Upper lobe of right lung (tissue), 1 donor: ENCODE measurements around the gene ABHD17A. TPM values are rescaled to one million over a fixed set of nuclear protein-coding genes. Genes with fewer than 3 reads are reported as not detected.

Source experiments
- ATAC-seq: fragments of 200-7000 bp; cut with Tn5 transposase; one replicate; pipeline ENCODE4 v1.9.1; 2020; ENCODE audit warnings: mild to moderate bottlenecking, moderate library complexity
- DNase-seq: peaks from one replicate; pipeline ENCODE4 v3.0.0-alpha.2; 2020
- H3K27ac ChIP-seq: fragments of 200-600 bp; one replicate; pipeline ENCODE4 v1.8.0; 2022
- H3K27me3 ChIP-seq: fragments of 200-600 bp; one replicate; pipeline ENCODE4 v1.8.0; 2022; ENCODE audit warnings: mild to moderate bottlenecking
- H3K36me3 ChIP-seq: fragments of 200-600 bp; one replicate; pipeline ENCODE4 v1.8.0; 2022
- H3K4me1 ChIP-seq: fragments of 200-600 bp; one replicate; pipeline ENCODE4 v1.8.0; 2022
- H3K4me3 ChIP-seq: fragments of 200-600 bp; one replicate; pipeline ENCODE4 v1.8.0; 2022; ENCODE audit warnings: mild to moderate bottlenecking
- H3K9me3 ChIP-seq: fragments of 200-600 bp; one replicate; pipeline ENCODE4 v1.8.0; 2022
- CTCF ChIP-seq: fragments of 200-600 bp; IDR thresholded peaks from one replicate; pipeline ENCODE4 v1.8.0; 2022; ENCODE audit warnings: antibody characterized with exemption
- intact Hi-C: fragments of 100-400 bp; cut with DNase I; formaldehyde crosslinking; loops from one replicate; pipeline ENCODE4 v1.11.0; 2022
- total RNA-seq: library from RNA; stranded (reverse); fragmentation: NEBNext Ultra II Directional; extraction: Animal tissue kit (Norgen Biotek cat#: 25700); gene quantifications from one replicate; pipeline ENCODE4 v1.2.1, GENCODE V29; 2021
- donor health status: DM: no; HTN: yes; CAD: no; lungs with severe emphysema.

ABHD17A gene
- total RNA-seq, 1 donor from 2014 or later = 76.1 TPM

- DNase-seq = no peak
- Histone ChIP-seq H3K9me3 (no peaks in the 10 kb centered on the region), H3K27ac (peak overlapping the region; percentile 24), H3K27me3 (no peaks in the 10 kb centered on the region), H3K4me3 (no peak overlapping the region), H3K4me1 (peaks cover 68% of the 10 kb centered on the region), H3K36me3 (no peaks in the 10 kb centered on the region)
- ATAC-seq = no peak
- intact Hi-C loops = no loop called here
- no peak for TF ChIP-seq CTCF
Measured at GRCh38 chr19:1859331-1859781, 25.9 kb downstream of the ABHD17A start.

- Histone ChIP-seq H3K36me3 (no peaks in the 10 kb centered on the region), H3K27me3 (no peaks in the 10 kb centered on the region), H3K4me1 (peaks cover 77% of the 10 kb centered on the region), H3K9me3 (no peaks in the 10 kb centered on the region), H3K27ac (no peak overlapping the region), H3K4me3 (no peak overlapping the region)
- ATAC-seq = no peak
- TF ChIP-seq CTCF = no peak
- DNase-seq = no peak
- intact Hi-C loops = no loop called here
Measured at GRCh38 chr19:1858412-1859081, 26.7 kb downstream of the ABHD17A start.

- Histone ChIP-seq H3K4me3 (peak overlapping the region; percentile 51), H3K9me3 (no peaks in the 10 kb centered on the region), H3K27ac (peak overlapping the region; percentile 94), H3K27me3 (no peaks in the 10 kb centered on the region), H3K4me1 (peaks cover 84% of the 10 kb centered on the region), H3K36me3 (no peaks in the 10 kb centered on the region)
- no peak for TF ChIP-seq CTCF
- intact Hi-C loops = no loop called here
- no peak for ATAC-seq
- DNase-seq = no peak
Measured at GRCh38 chr19:1857648-1858326, 27.5 kb downstream of the ABHD17A start.

- TF ChIP-seq CTCF = no peak
- H3K4me1 ChIP-seq = peaks cover 89% of the 10 kb centered on the region
- ATAC-seq (peak; percentile 63), DNase-seq (peak; percentile 92)
- H3K27ac ChIP-seq = peak overlapping the region; percentile 94
- intact Hi-C loops = no loop called here
- no peaks in the 10 kb centered on the region for H3K36me3 ChIP-seq
- H3K9me3 ChIP-seq = no peaks in the 10 kb centered on the region
- no peaks in the 10 kb centered on the region for H3K27me3 ChIP-seq
- peak overlapping the region; percentile 51 for H3K4me3 ChIP-seq
Measured at GRCh38 chr19:1856698-1857603, 28.3 kb downstream of the ABHD17A start.

GRCh38 chr19:1856345-1856697 is 29.0 kb downstream of the ABHD17A start:
- Histone ChIP-seq H3K27ac (peak overlapping the region; percentile 94), H3K36me3 (no peaks in the 10 kb centered on the region), H3K9me3 (no peaks in the 10 kb centered on the region), H3K27me3 (no peaks in the 10 kb centered on the region), H3K4me3 (peak overlapping the region; percentile 51), H3K4me1 (peaks cover 82% of the 10 kb centered on the region)
- ATAC-seq = no peak
- DNase-seq = no peak
- intact Hi-C loops = no loop called here
- no peak for TF ChIP-seq CTCF
